Choroid plexus epithelial cell (primary cell): ENCODE data around the gene CHFR.

Source experiments
- DNase-seq: peaks from one replicate; pipeline ENCODE4 v3.0.0-alpha.2; 2010; ENCODE audit warnings: low read depth
- H3K4me3 ChIP-seq: 2 replicates; pipeline ENCODE4 v1.5.1; 2011; ENCODE audit warnings: low read depth, mild to moderate bottlenecking, control low read depth, low read length, moderate library complexity
- CTCF ChIP-seq: conservative IDR thresholded peaks from 2 replicates; pipeline ENCODE4 v1.5.1; 2011; ENCODE audit warnings: low read depth, mild to moderate bottlenecking, control low read depth, inconsistent platforms, low read length, moderate library complexity

CHFR gene

GRCh38 chr12:132828706-132829534 lies 58.5 kb downstream of the CHFR start, which contains the start of gene GOLGA3:
GOLGA3 (minus strand) TSS chr12:132828869; CDS start chr12:132822128, 6,741 bp downstream.
- DNase-seq = peak; percentile 96
- H3K4me3 ChIP-seq = peak within 1 kb of the TSS; percentile 95
- TF ChIP-seq CTCF = no peak

GRCh38 chr12:132827763-132828703 lies 59.4 kb downstream of the CHFR start:
- DNase-seq = peak; percentile 79
- TF ChIP-seq CTCF = peak; percentile 3
- peak overlapping the region; percentile 95 for H3K4me3 ChIP-seq

GRCh38 chr12:132825861-132826260 lies 61.5 kb downstream of the CHFR start:
- DNase-seq = no peak

GRCh38 chr12:132825089-132825488 lies 62.3 kb downstream of the CHFR start:
- no peak for DNase-seq
- H3K4me3 ChIP-seq = no peak overlapping the region
- no peak for TF ChIP-seq CTCF

More at GRCh38 chr12:132825861-132826260, 61.5 kb downstream of the CHFR start:
- TF ChIP-seq CTCF = no peak
- H3K4me3 ChIP-seq = no peak overlapping the region

GRCh38 chr12:132824053-132824452 lies 63.4 kb downstream of the CHFR start:
- DNase-seq = peak; percentile 20
- no peak for TF ChIP-seq CTCF

GRCh38 chr12:132818562-132818961 lies 68.8 kb downstream of the CHFR start:
- DNase-seq = no peak
- TF ChIP-seq CTCF = no peak
- H3K4me3 ChIP-seq = no peak overlapping the region

More at GRCh38 chr12:132824053-132824452, 63.4 kb downstream of the CHFR start:
- H3K4me3 ChIP-seq = no peak overlapping the region
